NCI-H2196 treated with DMSO at 0.1 percent for 48 hours (cell line): ENCODE data around the gene SORL1-AS1.
A peak's percentile ranks its signal among the peaks of the same experiment; 100 is the strongest.
"Not testable (repeated sequence)": the region's sequence is repeated elsewhere in the genome, so short reads cannot be mapped to it uniquely, and the experiment has no call there.

ENCODE experiments used
- DNase-seq: peaks from one replicate; lab custom pipeline; 2025; ENCODE audit not compliant: unreplicated experiment; lab: John Stamatoyannopoulos, UW

SORL1-AS1 gene

DNA sequence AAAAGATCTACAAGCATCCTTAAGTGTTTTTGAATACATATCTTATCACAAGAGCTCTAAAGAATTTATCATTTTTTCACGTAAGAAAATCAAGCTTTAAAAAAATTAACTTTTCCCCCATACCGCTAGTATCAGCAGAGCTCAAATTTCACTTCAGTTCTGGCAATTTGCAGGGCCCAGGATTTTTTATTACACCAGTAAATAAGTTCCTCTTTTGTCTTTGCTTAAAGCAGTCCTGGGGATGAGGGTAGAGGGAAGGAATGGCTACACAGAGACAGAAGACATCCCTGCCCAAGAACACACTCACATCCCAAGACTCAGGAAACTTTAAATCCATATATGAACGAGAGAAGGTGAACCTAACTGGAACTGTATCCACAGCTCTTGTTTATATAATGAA, 23.2 kb downstream of the SORL1-AS1 start:
- no peak for DNase-seq

- no peak for DNase-seq
These were observed 25.4 kb downstream of the SORL1-AS1 start for GRCh38 chr11:121427400-121427744.

DNA sequence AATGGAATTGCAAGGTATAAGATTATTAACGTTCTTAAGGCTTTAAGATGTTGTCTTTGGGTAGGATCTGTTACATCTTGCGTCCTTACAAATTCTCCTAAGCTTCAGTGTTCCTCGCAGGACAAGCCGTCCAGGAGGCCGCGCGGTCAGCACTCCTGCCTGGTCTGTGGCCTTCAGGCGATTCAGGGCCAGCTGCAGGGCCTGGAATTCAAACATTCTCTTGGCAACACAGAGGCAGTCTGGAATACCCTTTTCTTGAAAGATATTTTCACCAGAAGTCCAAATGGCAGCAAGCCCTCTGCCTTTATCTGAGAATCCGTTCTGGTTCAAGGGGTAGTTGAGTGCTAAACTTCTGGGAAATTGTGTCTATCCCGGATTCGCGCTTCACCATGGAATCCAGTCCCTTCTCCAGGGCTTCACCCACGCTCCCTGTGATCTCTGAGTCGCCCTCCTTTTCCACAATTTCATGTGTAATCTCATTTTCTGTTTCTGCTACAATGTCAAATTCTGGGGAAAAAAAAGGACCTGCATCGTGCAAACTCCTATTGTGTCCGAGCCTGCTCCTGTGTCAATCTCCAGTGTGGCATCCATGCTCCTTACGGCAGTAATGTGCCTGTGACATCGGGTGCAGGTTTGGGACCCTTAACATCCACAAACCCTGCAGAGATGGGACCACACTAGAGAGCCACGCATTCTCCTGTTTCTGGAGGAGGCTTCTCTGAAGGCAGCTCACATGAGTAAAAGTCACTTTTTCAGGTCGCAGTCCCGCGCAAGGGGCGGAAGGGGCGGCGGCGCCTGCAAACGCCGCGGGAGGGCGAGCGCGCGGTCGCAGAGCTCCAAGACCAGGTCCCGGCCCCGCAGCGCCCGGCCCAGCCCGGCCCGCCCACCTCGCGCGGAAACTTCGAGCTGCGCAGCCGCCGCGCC, 26.0 kb downstream of the SORL1-AS1 start:
- DNase-seq, result no peak

- no peak for DNase-seq
These were observed 26.9 kb downstream of the SORL1-AS1 start for GRCh38 chr11:121425828-121426227.

- DNase-seq, result no peak
These were observed 30.1 kb downstream of the SORL1-AS1 start for GRCh38 chr11:121422675-121423074.

DNA sequence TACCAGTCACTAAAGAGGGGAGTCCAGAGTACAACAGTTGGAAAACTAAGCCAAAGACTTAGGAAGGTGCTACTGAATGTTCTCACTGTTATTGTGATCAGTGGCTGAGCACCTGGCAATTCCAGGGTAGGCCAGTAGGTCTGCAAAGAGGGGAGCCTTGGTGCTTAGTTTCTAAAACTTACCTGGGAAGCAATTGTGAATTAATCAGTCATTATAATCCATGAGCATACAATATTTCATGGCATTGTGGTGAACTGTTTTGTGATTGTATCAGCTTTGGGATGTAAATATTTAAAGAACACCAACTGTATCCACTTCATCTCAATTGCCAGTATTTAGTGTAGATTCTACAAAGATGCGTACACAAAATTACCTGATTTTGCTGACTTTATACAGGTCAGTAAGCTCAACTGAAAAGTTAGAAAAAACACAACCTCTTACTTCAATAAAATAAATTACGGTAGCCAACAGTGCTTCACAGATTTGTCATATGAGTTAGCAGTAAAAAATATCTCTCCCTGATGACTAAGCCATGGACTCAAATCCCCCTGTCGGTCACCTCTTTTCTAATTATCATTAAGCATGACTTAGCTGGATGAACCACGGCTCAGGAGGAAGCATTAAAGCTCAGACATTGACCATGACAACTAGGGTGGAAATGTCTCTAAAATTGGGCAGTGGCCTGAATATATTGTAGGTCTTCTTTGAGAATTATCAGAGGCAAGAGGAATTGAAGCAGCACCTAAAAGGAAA, 31.4 kb downstream of the SORL1-AS1 start:
- no peak for DNase-seq

DNA sequence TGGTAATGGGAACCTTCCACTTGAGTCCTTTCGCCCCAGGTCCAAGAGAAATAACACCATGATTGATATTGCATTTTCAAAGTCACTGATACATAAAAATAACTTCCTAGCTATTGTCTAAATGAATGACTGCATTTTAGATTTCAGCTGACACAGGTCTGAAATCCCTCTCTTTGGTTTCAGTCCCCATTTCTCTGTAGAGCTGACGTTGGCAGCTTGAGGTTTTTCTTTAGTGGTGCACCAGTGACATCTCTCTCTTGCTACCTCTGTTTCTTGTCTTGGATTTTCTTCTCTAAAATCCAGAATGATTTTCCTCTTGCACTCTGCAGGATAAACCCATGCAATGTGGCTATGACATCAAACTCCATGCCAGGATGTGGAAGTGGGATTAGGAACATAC, 32.4 kb downstream of the SORL1-AS1 start:
- DNase-seq, result no peak

DNA sequence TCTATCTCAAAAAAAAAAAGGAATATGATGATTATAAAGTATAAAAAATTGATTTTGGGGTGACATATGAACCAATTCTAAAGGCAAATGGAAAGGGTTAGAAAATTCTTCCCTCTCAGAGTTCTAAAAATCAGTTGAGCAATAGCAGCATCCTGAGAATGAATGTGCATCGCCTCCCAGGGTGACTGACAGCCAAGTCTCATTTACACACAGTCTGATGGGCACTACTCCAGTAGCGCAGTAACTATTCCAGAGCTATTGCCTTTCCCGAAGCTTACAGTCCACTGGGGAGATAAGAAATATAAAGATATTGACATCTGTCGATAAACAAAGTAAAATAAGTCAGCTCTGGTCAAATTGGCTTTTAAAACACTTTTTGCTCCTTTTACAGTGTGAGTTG, 32.9 kb downstream of the SORL1-AS1 start:
- DNase-seq, result no peak

- DNase-seq, result no peak
These were observed 34.1 kb downstream of the SORL1-AS1 start for GRCh38 chr11:121418625-121419114.

DNA sequence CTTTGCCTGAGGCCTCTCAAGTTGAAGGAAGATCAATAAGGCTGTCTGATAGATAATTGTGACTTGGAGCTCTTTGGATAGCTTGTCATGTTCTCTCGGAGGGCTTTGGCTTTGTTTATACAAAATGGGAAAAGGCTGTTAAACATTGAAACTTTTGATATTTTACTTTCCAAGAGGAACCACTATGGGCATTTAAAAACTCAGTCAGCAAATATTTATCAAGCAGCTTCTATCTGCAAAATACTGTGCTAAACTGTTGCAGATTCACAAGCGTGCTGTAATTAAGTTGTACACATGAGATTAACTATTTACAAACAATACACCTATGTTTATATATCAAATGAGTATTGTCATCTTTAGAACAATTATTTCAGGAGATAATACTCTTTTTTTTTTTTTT, 35.2 kb downstream of the SORL1-AS1 start:
- no peak for DNase-seq

DNA sequence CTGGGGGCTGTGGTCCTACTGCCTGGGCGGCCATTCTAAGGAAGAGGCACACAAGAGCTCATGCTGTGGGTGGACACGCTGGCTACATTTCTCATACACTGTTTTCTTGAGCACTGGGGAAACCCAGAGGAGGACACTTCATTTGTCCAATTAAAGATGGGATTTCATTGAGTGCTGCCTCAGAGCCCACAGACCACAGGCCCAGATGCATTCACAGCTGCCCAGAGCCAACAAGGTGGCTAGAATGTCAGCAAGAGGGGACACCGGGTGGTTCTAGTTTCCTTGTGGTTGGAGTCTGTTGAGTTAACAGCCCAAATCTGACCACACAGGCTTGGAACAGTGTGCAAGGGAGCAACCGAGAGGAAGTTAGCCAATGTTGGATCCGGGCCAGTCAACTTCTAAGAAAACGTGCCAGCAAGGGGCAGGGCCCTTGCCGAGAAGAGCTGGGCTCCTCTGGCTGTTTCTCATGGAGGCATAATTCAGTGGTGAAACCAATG, 35.7 kb downstream of the SORL1-AS1 start:
- DNase-seq, result peak; percentile 67

- no peak for DNase-seq
These were observed 36.9 kb downstream of the SORL1-AS1 start for GRCh38 chr11:121415856-121416255.

DNA sequence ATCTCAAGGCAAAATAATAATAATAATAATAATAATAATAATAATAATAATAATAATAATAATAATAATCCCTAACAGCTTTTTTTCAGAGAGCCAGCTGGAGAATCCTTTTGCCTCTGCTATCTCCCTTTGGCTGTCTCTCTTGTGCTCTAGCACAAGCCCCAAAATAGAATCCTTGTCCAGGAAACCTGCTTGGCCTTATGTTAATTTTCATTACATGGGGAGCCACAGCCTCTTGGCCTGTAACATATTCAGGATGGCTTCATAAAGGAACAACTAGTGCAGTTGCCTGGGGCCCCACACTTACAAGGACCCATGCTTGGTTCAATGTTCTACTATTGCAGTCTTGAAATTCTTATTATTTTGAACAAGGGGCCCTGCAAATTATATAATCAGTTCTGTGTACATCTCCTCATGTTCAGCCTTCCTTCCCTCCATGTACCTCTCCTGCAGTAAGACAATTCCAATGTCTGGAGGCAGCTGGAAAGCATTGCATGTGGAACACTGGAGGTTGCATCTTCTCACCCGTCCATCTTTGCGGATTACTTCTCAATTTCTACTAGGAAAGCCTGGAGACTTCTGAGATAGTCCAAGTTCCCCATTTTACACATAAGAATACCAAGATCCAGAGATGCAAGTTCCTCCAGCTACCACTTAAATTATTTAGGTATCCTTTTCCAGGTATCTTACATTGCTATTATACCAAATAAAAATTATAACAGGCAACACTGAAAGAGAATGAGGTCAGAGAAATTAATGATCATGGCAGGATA, 38.4 kb downstream of the SORL1-AS1 start:
- DNase-seq, result no peak

- DNase-seq, result no peak
These were observed 39.9 kb downstream of the SORL1-AS1 start for GRCh38 chr11:121412711-121413415.

GRCh38 chr11:121412000-121412587, 40.7 kb downstream of the SORL1-AS1 start:
- DNase-seq, result no peak

- DNase-seq, result not testable (repeated sequence)
These were observed 41.4 kb downstream of the SORL1-AS1 start for GRCh38 chr11:121411330-121411729.

- not testable (repeated sequence) for DNase-seq
These were observed 42.7 kb downstream of the SORL1-AS1 start for GRCh38 chr11:121410041-121410440.

GRCh38 chr11:121408830-121409229, 43.9 kb downstream of the SORL1-AS1 start:
- DNase-seq, result no peak

- DNase-seq, result no peak
These were observed 46.5 kb downstream of the SORL1-AS1 start for GRCh38 chr11:121406291-121406690.

DNA sequence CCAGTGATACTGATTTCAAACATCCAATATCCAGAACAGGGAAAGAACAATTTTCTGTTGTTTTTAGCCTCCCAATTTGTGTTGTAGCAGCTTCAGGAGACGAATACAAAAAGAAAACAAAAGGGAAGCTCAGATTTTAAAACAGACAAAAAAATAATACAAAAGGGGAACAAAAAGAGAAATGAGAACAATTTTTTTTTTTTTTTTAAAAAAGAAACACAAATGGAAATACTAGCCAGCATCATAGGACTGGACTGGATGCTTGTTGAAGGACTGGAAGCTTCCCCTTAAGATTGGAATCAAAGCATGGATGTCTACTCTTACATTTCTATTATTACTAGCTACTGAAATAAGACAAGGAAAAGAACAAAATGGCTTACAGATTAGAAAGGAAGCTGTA, 47.1 kb downstream of the SORL1-AS1 start:
- DNase-seq, result no peak
